HCT116 (cell line): ENCODE data around the gene SPDYE4. TPM values are rescaled to one million over a fixed set of nuclear protein-coding genes. Genes with fewer than 3 reads are reported as not detected.

Source experiments
- ATAC-seq: fragments of 200-7000 bp; cut with Tn5 transposase; 2 replicates; pipeline ENCODE4 v1.9.1; 2020; ENCODE audit warnings: mild to moderate bottlenecking, moderate library complexity
- BruUV-seq: library from RNA; stranded (reverse); fragments of 400-500 nt; replicated peaks from 2 replicates; lab custom pipeline; 2021; lab: Mats Ljungman, UMichigan
- CTCF ChIA-PET: fragments of 300-600 bp; sonication (Branson Sonifier 250); formaldehyde crosslinking; loops from one replicate; lab custom pipeline; 2021; ENCODE audit warnings: antibody characterized with exemption; lab: Charles Lee
- POLR2A ChIA-PET: fragments of 300-600, 350-600 bp; sonication (Branson Sonifier 250); formaldehyde crosslinking; loops from one replicate; lab custom pipeline; 2021; ENCODE audit warnings: antibody characterized with exemption; lab: Charles Lee
- RAD21 ChIA-PET, 2 experiments: fragments of 300-600 bp; sonication (Branson Sonifier 250); formaldehyde crosslinking; loops; one replicate each; lab custom pipeline; 2023; ENCODE audit warnings: low total read pairs in 2 of 2; ENCODE audit not compliant: uncharacterized antibody in 2 of 2, unreplicated experiment in 2 of 2, low non-redundant PET in 1 of 2; lab: Charles Lee
- DNase-seq: peaks from one replicate; pipeline ENCODE4 v3.0.0-alpha.2; 2010; ENCODE audit warnings: low read depth, low spot score
- H2AFZ ChIP-seq: fragments of 200-600 bp; shearing (Covaris generic), sonication (generic); 2 replicates; pipeline ENCODE4 v1.6.1; 2017; ENCODE audit warnings: low read depth, mixed run types, mixed read lengths, antibody characterized with exemption, low read length; ENCODE audit not compliant: poor library complexity, severe bottlenecking
- H3K27ac ChIP-seq: 2 replicates; pipeline ENCODE4 v1.5.1; 2012; ENCODE audit warnings: low read depth, low read length
- H3K27me3 ChIP-seq: fragments of 200-600 bp; sonication (generic); 2 replicates; pipeline ENCODE4 v1.6.1; 2016; ENCODE audit warnings: mixed run types, low read length, mixed read lengths; ENCODE audit not compliant: insufficient read depth
- H3K36me3 ChIP-seq, 2 experiments: fragments of 200-500 bp in 1 of 2; fragments of 200-600 bp in 1 of 2; sonication (Bioruptor generic) in 1 of 2; sonication (generic) in 1 of 2; 2 replicates each; pipeline versions ENCODE4 v1.5.1 to v1.6.1; 2014 to 2016; ENCODE audit warnings: low read length in 2 of 2, inconsistent platforms in 1 of 2, mixed read lengths in 1 of 2, mixed run types in 1 of 2; ENCODE audit not compliant: insufficient read depth in 2 of 2, control insufficient read depth in 1 of 2
- H3K4me1 ChIP-seq, 2 experiments: fragments of 200-600 bp in 1 of 2; sonication (generic) in 1 of 2; 2 replicates each; pipeline versions ENCODE4 v1.5.1 to v1.6.1; 2012 to 2017; ENCODE audit warnings: low read length in 2 of 2, inconsistent platforms in 1 of 2, mild to moderate bottlenecking in 1 of 2, mixed read lengths in 1 of 2, mixed run types in 1 of 2, moderate library complexity in 1 of 2; ENCODE audit not compliant: insufficient read depth in 2 of 2, control insufficient read depth in 1 of 2
- H3K4me2 ChIP-seq: fragments of 200-600 bp; sonication (generic); 2 replicates; pipeline ENCODE4 v1.6.1; 2017; ENCODE audit warnings: mixed run types, low read length, mixed read lengths
- H3K4me3 ChIP-seq, 2 experiments: fragments of 200-600 bp in 1 of 2; sonication (generic) in 1 of 2; replicated peaks in 1 of 2; 2 replicates each; pipeline ENCODE4 v1.5.1; 2011 to 2016; ENCODE audit warnings: low read length in 2 of 2, control low read depth in 1 of 2, low read depth in 1 of 2, mild to moderate bottlenecking in 1 of 2, mixed read lengths in 1 of 2, mixed run types in 1 of 2
- H3K79me2 ChIP-seq: fragments of 200-600 bp; sonication (generic); 2 replicates; pipeline ENCODE4 v1.6.1; 2017; ENCODE audit warnings: mild to moderate bottlenecking, mixed run types, low read length, moderate library complexity, mixed read lengths; ENCODE audit not compliant: insufficient read depth
- H3K9ac ChIP-seq: fragments of 200-600 bp; sonication (generic); 2 replicates; pipeline ENCODE4 v1.6.1; 2016; ENCODE audit warnings: low read length, mixed read lengths
- H3K9me2 ChIP-seq: fragments of 200-600 bp; sonication (generic), shearing (Covaris generic); 2 replicates; pipeline ENCODE4 v1.6.1; 2017; ENCODE audit warnings: mixed run types, mild to moderate bottlenecking, moderate library complexity; ENCODE audit not compliant: insufficient read depth
- H3K9me3 ChIP-seq, 2 experiments: fragments of 200-500 bp in 1 of 2; fragments of 200-600 bp in 1 of 2; sonication (Bioruptor generic) in 1 of 2; sonication (generic) in 1 of 2; 2 replicates each; pipeline ENCODE4 v1.6.1; 2014 to 2017; ENCODE audit warnings: low read length in 2 of 2, mixed read lengths in 2 of 2, inconsistent platforms in 1 of 2, low read depth in 1 of 2, mild to moderate bottlenecking in 1 of 2, mixed run types in 1 of 2, moderate library complexity in 1 of 2; ENCODE audit not compliant: control insufficient read depth in 1 of 2, insufficient read depth in 1 of 2
- H4K20me1 ChIP-seq: fragments of 200-600 bp; sonication (generic), shearing (Covaris generic); 2 replicates; pipeline ENCODE4 v1.6.1; 2017; ENCODE audit warnings: mixed run types, mild to moderate bottlenecking, moderate library complexity; ENCODE audit not compliant: insufficient read depth
- CEBPB ChIP-seq: IDR thresholded peaks from 2 replicates; pipeline ENCODE4 v1.6.1; 2012; ENCODE audit warnings: low read depth
- CTCF ChIP-seq, 3 experiments: fragments of 200-600 bp in 1 of 3; sonication (generic) in 1 of 3; IDR thresholded peaks in 2 of 3; conservative IDR thresholded peaks in 1 of 3; 2 replicates each; pipeline ENCODE4 v1.5.1; 2012 to 2017; ENCODE audit warnings: low read depth in 2 of 3, low read length in 2 of 3, antibody characterized with exemption in 1 of 3, borderline replicate concordance in 1 of 3, control low read depth in 1 of 3, mild to moderate bottlenecking in 1 of 3, mixed read lengths in 1 of 3, mixed run types in 1 of 3, moderate library complexity in 1 of 3; ENCODE audit not compliant: insufficient read depth in 1 of 3
- ELF1 ChIP-seq: IDR thresholded peaks from 2 replicates; pipeline ENCODE4 v1.6.1; 2012; ENCODE audit warnings: low read depth, borderline replicate concordance
- EZH2 ChIP-seq: fragments of 200-600 bp; sonication (generic); IDR thresholded peaks from 2 replicates; pipeline ENCODE4 v1.6.1; 2017; ENCODE audit warnings: antibody characterized with exemption, mixed run types
- POLR2AphosphoS5 ChIP-seq: IDR thresholded peaks from 2 replicates; pipeline ENCODE4 v1.6.1; 2011; ENCODE audit warnings: mild to moderate bottlenecking, low read depth, low read length, moderate library complexity
- SIN3A ChIP-seq: IDR thresholded peaks from 2 replicates; pipeline ENCODE4 v1.6.1; 2012; ENCODE audit warnings: low read depth
- SP1 ChIP-seq: IDR thresholded peaks from 2 replicates; pipeline ENCODE4 v1.6.1; 2012; ENCODE audit warnings: low read depth
- SRF ChIP-seq: IDR thresholded peaks from 2 replicates; pipeline ENCODE4 v1.6.1; 2012; ENCODE audit warnings: low read depth
- YY1 ChIP-seq: IDR thresholded peaks from 2 replicates; pipeline ENCODE4 v1.6.1; 2011; ENCODE audit warnings: low read length, low read depth, moderate library complexity, mild to moderate bottlenecking; ENCODE audit not compliant: insufficient replicate concordance; ENCODE audit errors: extremely low read depth
- ZFX ChIP-seq: fragments of 450-650 bp; IDR thresholded peaks from 2 replicates; pipeline ENCODE4 v1.6.1; 2017
- intact Hi-C: fragments of 100-400 bp; cut with micrococcal nuclease; formaldehyde crosslinking; loops from 2 replicates; pipeline ENCODE4 v1.10.0; 2022
- total RNA-seq: library from RNA; stranded (reverse); gene quantifications from one replicate; pipeline ENCODE4 v1.2.1, GENCODE V29; 2021; ENCODE audit not compliant: unreplicated experiment
- TF ChIP-seq, protein P1 (sequence below): IDR thresholded peaks from 2 replicates; pipeline ENCODE4 v1.6.1; 2011; ENCODE audit warnings: mild to moderate bottlenecking, low read length, moderate library complexity; ENCODE audit not compliant: insufficient replicate concordance; ENCODE audit errors: extremely low read depth
- TF ChIP-seq, protein P2 (sequence below): IDR thresholded peaks from 2 replicates; pipeline ENCODE4 v1.6.1; 2012

SPDYE4 gene
- total RNA-seq, 1 experiment from 2014 or later, result not detected

- no peak for TF ChIP-seq POLR2AphosphoS5
Observed at GRCh38 chr17:8705427-8705826, 52.9 kb downstream of the SPDYE4 start (continued).

DNA sequence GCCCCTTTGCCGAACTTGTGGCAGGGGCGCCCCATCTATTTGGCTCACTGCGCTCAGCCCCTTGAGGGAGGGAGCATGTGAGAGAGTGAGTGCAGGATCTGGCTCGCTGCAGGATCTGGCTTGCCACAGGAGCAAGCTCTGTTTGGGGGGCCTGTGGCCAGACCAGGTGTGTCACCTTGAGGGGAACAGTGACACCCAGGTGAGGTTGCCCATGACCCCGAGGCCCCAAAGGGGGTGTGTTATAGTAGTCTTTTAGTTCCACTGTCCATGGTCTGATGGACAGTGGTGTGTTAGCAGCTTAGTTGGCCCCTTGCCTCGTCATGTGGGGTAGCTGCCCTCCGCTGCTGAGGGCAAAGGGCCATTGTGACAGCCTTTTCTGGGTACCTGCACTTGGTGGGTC is 55.3 kb downstream of the SPDYE4 start:
- Histone ChIP-seq H3K9ac (no peak overlapping the region), H4K20me1 (no peaks in the 10 kb centered on the region), H3K27me3 (peaks cover 51% of the 10 kb centered on the region), H3K36me3 (no peaks in the 10 kb centered on the region), H3K79me2 (no peaks in the 10 kb centered on the region), H3K4me1 (no peaks in the 10 kb centered on the region), H3K27ac (no peak overlapping the region), H2AFZ (no peak overlapping the region), H3K4me3 (no peak overlapping the region), H3K9me2 (no peaks in the 10 kb centered on the region), H3K4me2 (no peak overlapping the region), H3K9me3 (no peaks in the 10 kb centered on the region)
- ATAC-seq (no peak), DNase-seq (no peak)
- no TSS peak for BruUV-seq
- ChIA-PET CTCF (no interaction called here), POLR2A (no interaction called here), RAD21 (no interaction called here)
- intact Hi-C loops, result no loop called here
- no peak for TF ChIP-seq EZH2

DNA sequence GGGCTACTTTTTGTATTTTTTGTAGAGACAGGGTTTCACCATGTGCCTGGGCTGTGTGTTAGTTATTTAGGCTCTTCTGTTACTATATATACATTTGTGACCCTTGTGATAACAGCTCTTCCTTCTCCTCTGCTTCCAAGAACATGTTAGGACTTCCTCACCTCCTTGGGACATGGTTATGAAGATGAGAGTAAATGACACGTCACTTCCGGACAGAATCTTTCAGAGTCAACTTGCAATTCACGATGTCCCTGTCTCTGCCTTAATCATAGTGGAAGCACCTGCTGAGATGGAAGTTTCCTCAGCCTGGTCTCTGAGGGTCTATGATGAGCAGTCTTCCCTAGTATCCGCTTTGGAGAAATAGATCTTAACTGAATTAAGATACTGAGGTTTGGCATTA is 56.6 kb downstream of the SPDYE4 start:
- ATAC-seq (no peak), DNase-seq (no peak)
- Histone ChIP-seq H2AFZ (no peak overlapping the region), H3K9me2 (no peaks in the 10 kb centered on the region), H3K4me3 (no peak overlapping the region), H3K27ac (no peak overlapping the region), H3K27me3 (peaks cover 41% of the 10 kb centered on the region), H3K9me3 (no peaks in the 10 kb centered on the region), H3K79me2 (no peaks in the 10 kb centered on the region), H3K4me1 (no peaks in the 10 kb centered on the region), H3K9ac (no peak overlapping the region), H3K36me3 (no peaks in the 10 kb centered on the region), H3K4me2 (no peak overlapping the region), H4K20me1 (no peaks in the 10 kb centered on the region)
- intact Hi-C loops, result no loop called here
- ChIA-PET POLR2A (no interaction called here), RAD21 (no interaction called here), CTCF (no interaction called here)
- no TSS peak for BruUV-seq
- TF ChIP-seq ZFX (no peak), YY1 (no peak), SIN3A (no peak), CTCF (IDR thresholded peaks at IDR 0.05 in 2 of 3, conservative IDR thresholded peaks at IDR 0.05 in 1 of 3; ENCODE audit: borderline replicate concordance in 1 of 3, insufficient read depth in 1 of 3, low read depth in 2 of 3, low read length in 2 of 3) (no peak), CEBPB (no peak), SRF (no peak), ELF1 (no peak), SP1 (no peak)
- TF ChIP-seq, protein P1, sequence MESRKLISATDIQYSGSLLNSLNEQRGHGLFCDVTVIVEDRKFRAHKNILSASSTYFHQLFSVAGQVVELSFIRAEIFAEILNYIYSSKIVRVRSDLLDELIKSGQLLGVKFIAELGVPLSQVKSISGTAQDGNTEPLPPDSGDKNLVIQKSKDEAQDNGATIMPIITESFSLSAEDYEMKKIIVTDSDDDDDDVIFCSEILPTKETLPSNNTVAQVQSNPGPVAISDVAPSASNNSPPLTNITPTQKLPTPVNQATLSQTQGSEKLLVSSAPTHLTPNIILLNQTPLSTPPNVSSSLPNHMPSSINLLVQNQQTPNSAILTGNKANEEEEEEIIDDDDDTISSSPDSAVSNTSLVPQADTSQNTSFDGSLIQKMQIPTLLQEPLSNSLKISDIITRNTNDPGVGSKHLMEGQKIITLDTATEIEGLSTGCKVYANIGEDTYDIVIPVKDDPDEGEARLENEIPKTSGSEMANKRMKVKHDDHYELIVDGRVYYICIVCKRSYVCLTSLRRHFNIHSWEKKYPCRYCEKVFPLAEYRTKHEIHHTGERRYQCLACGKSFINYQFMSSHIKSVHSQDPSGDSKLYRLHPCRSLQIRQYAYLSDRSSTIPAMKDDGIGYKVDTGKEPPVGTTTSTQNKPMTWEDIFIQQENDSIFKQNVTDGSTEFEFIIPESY, result no peak
- TF ChIP-seq, protein P2, sequence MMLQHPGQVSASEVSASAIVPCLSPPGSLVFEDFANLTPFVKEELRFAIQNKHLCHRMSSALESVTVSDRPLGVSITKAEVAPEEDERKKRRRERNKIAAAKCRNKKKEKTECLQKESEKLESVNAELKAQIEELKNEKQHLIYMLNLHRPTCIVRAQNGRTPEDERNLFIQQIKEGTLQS, result no peak
